Thyroid gland (tissue), 4 donors: ENCODE measurements around the gene DENND5B. TPM values are rescaled to one million over a fixed set of nuclear protein-coding genes. Genes with fewer than 3 reads are reported as not detected.
A peak's percentile ranks its signal among the peaks of the same experiment; 100 is the strongest.

Experiments used
- DNase-seq, 2 donors: peaks; one replicate each; pipeline ENCODE4 v3.0.0-alpha.2; 2019
- H3K27ac ChIP-seq, 3 donors: fragments of 200-600 bp; sonication (generic); 1 replicate in 2 of 3; 2 replicates in 1 of 3; pipeline ENCODE4 v1.5.1; 2016 to 2019; ENCODE audit warnings: mild to moderate bottlenecking in 1 of 3, moderate library complexity in 1 of 3
- H3K27me3 ChIP-seq: fragments of 200-600 bp; sonication (generic); one replicate; pipeline ENCODE4 v1.5.1; 2019
- H3K36me3 ChIP-seq, 2 donors: fragments of 200-600 bp; sonication (generic); one replicate each; pipeline ENCODE4 v1.5.1; 2016 to 2019
- H3K4me1 ChIP-seq, 2 donors: fragments of 200-600 bp; sonication (generic); one replicate each; pipeline ENCODE4 v1.5.1; 2017 to 2019
- H3K4me3 ChIP-seq, 3 donors: fragments of 200-600 bp; sonication (generic); replicated peaks in 1 of 3; 1 replicate in 2 of 3; 2 replicates in 1 of 3; pipeline ENCODE4 v1.5.1; 2016; ENCODE audit warnings: mild to moderate bottlenecking in 1 of 3
- H3K9me3 ChIP-seq: fragments of 200-600 bp; sonication (generic); one replicate; pipeline ENCODE4 v1.5.1; 2017
- CTCF ChIP-seq, 6 experiments: fragments of 200-600 bp in 3 of 6; fragments of 450-650 bp in 3 of 6; sonication (generic) in 3 of 6; IDR thresholded peaks; one replicate each; pipeline ENCODE4 v1.5.1; 2016 to 2019; ENCODE audit warnings: antibody characterized with exemption in 6 of 6, mild to moderate bottlenecking in 2 of 6, inconsistent platforms in 1 of 6, moderate library complexity in 1 of 6
- POLR2A ChIP-seq, 2 donors: fragments of 450-650 bp; IDR thresholded peaks; one replicate each; pipeline ENCODE4 v1.6.1; 2017; ENCODE audit warnings: antibody characterized with exemption in 2 of 2, mild to moderate bottlenecking in 2 of 2, moderate library complexity in 1 of 2
- WGBS, 2 donors: methylation state at CpG; one replicate each; pipeline ENCODE4 v1.1.5; 2017; 5-methylcytosine and 5-hydroxymethylcytosine counted together
- intact Hi-C: fragments of 100-400 bp; cut with DNase I; formaldehyde crosslinking; loops from one replicate; pipeline ENCODE4 v1.15.1; 2023
- total RNA-seq, 4 donors: library from RNA; depleted of rRNA; stranded (reverse); fragments of >200 nt; gene quantifications; one replicate each; pipeline ENCODE4 v1.2.3, GENCODE V29; 2016

The DENND5B gene
- total RNA-seq, 4 donors from 2014 or later = 13.3 to 17.7 (median 16.2) TPM

GRCh38 chr12:31366104-31366621, 224.8 kb downstream of the DENND5B start:
- 93% methylated on average over 11 of the region's 11 CpGs for WGBS, 2 donors
- H3K27me3 ChIP-seq = no peaks in the 10 kb centered on the region

GRCh38 chr12:31363831-31364230, 227.1 kb downstream of the DENND5B start:
- Histone ChIP-seq H3K36me3 (no peaks in the 10 kb centered on the region), H3K4me1 (peaks cover 0 to 10% of the 10 kb centered on the region in 2 donors), H3K27me3 (no peaks in the 10 kb centered on the region), H3K4me3 (no peak overlapping the region), H3K9me3 (no peaks in the 10 kb centered on the region), H3K27ac (no peak overlapping the region)
- no peak for DNase-seq
- TF ChIP-seq CTCF (IDR thresholded peaks at IDR 0.05) (no peak), POLR2A (IDR thresholded peaks at IDR 0.05) (no peak)
- 64 to 87% methylated on average over 2 of the region's 2 CpGs for WGBS, 2 donors
- intact Hi-C loops = no loop called here

More at GRCh38 chr12:31366104-31366621, 224.8 kb downstream of the DENND5B start:
- Histone ChIP-seq H3K27ac (no peak overlapping the region), H3K4me1 (peaks cover 6 to 24% of the 10 kb centered on the region in 2 donors), H3K36me3 (no peaks in the 10 kb centered on the region), H3K9me3 (no peaks in the 10 kb centered on the region), H3K4me3 (no peak overlapping the region)
- TF ChIP-seq POLR2A (IDR thresholded peaks at IDR 0.05) = no peak
- no peak for TF ChIP-seq CTCF (IDR thresholded peaks at IDR 0.05)
- intact Hi-C loops = no loop called here
- DNase-seq = no peak

GRCh38 chr12:31363416-31363809, 227.5 kb downstream of the DENND5B start:
- H3K4me1 ChIP-seq = peaks cover 0 to 10% of the 10 kb centered on the region in 2 donors
- no peak for DNase-seq
- no peaks in the 10 kb centered on the region for H3K36me3 ChIP-seq
- no peaks in the 10 kb centered on the region for H3K27me3 ChIP-seq
- no peak overlapping the region for H3K27ac ChIP-seq
- intact Hi-C loops = no loop called here
- WGBS, 2 donors = 67 to 73% methylated on average over 6 of the region's 6 CpGs
- no peak overlapping the region for H3K4me3 ChIP-seq
- TF ChIP-seq CTCF (IDR thresholded peaks at IDR 0.05) = no peak
- no peak for TF ChIP-seq POLR2A (IDR thresholded peaks at IDR 0.05)
- no peaks in the 10 kb centered on the region for H3K9me3 ChIP-seq

- TF ChIP-seq POLR2A (IDR thresholded peaks at IDR 0.05) (no peak), CTCF (IDR thresholded peaks at IDR 0.05) (no peak)
- Histone ChIP-seq H3K27ac (no peak overlapping the region), H3K4me3 (no peak overlapping the region), H3K27me3 (no peaks in the 10 kb centered on the region), H3K9me3 (no peaks in the 10 kb centered on the region), H3K36me3 (no peaks in the 10 kb centered on the region), H3K4me1 (peaks cover 0 to 10% of the 10 kb centered on the region in 2 donors)
- peak; percentile 20 to 30 for DNase-seq
- intact Hi-C loops = no loop called here
- 29 to 32% methylated on average over 6 of the region's 6 CpGs for WGBS, 2 donors
These were observed 228.0 kb downstream of the DENND5B start for GRCh38 chr12:31362759-31363415.

GRCh38 chr12:31362115-31362758, 228.7 kb downstream of the DENND5B start:
- Histone ChIP-seq H3K27ac (no peak overlapping the region), H3K27me3 (no peaks in the 10 kb centered on the region), H3K9me3 (no peaks in the 10 kb centered on the region), H3K4me3 (no peak overlapping the region), H3K36me3 (no peaks in the 10 kb centered on the region), H3K4me1 (peaks cover 0 to 10% of the 10 kb centered on the region in 2 donors)
- TF ChIP-seq POLR2A (IDR thresholded peaks at IDR 0.05) (no peak), CTCF (IDR thresholded peaks at IDR 0.05) (no peak)
- WGBS, 2 donors = 36 to 39% methylated on average over 13 of the region's 13 CpGs
- peak in 1 of 2 donors; percentile 5 for DNase-seq
- intact Hi-C loops = no loop called here
